Endothelial cell of umbilical vein (primary cell): ENCODE results near the gene SLTM. TPM values are rescaled to one million over a fixed set of nuclear protein-coding genes. Genes with fewer than 3 reads are reported as not detected.

Experiments
- BruUV-seq: library from RNA; stranded (reverse); fragments of 400-500 nt; replicated peaks from 2 replicates; lab custom pipeline; 2021; lab: Mats Ljungman, UMichigan
- CTCF ChIA-PET: fragments of 300-600, 350-600 bp; sonication (Branson Sonifier 250); formaldehyde crosslinking; loops from one replicate; lab custom pipeline; 2021; ENCODE audit warnings: antibody characterized with exemption, inconsistent platforms; lab: Charles Lee
- POLR2A ChIA-PET: fragments of 300-600, 350-600 bp; sonication (Branson Sonifier 250); formaldehyde crosslinking; loops from one replicate; lab custom pipeline; 2021; ENCODE audit warnings: antibody characterized with exemption, inconsistent platforms; lab: Charles Lee
- DNase-seq: peaks from one replicate; pipeline ENCODE4 v3.0.0-alpha.2; 2011; ENCODE audit warnings: low read depth, low spot score
- FAIRE-seq: peaks from 2 replicates; lab custom pipeline; 2011; peaks lifted over from hg19 to GRCh38; lab: Jason Lieb, UNC
- H2AFZ ChIP-seq: 2 replicates; pipeline ENCODE4 v1.6.0; 2012; ENCODE audit warnings: low read depth, low read length, control low read depth, inconsistent platforms
- H3K27ac ChIP-seq: 2 replicates; pipeline ENCODE4 v1.5.1; 2011; ENCODE audit warnings: low read depth, mild to moderate bottlenecking, control low read depth, low read length, moderate library complexity; ENCODE audit not compliant: insufficient read depth
- H3K27me3 ChIP-seq, 2 experiments: 2 replicates each; pipeline versions ENCODE4 v1.6.0 to v1.6.1; 2011; ENCODE audit warnings: low read length in 2 of 2, mixed read lengths in 1 of 2; ENCODE audit not compliant: control insufficient read depth in 2 of 2, insufficient read depth in 2 of 2
- H3K36me3 ChIP-seq, 2 experiments: 2 replicates in 1 of 2; 3 replicates in 1 of 2; pipeline ENCODE4 v1.5.1; 2011; ENCODE audit warnings: low read length in 2 of 2, mild to moderate bottlenecking in 1 of 2, moderate library complexity in 1 of 2; ENCODE audit not compliant: control insufficient read depth in 2 of 2, insufficient read depth in 2 of 2; ENCODE audit errors: extremely low read depth in 1 of 2
- H3K4me1 ChIP-seq: 3 replicates; pipeline ENCODE4 v1.5.1; 2011; ENCODE audit warnings: mild to moderate bottlenecking, low read length; ENCODE audit not compliant: control insufficient read depth, insufficient read depth; ENCODE audit errors: extremely low read depth
- H3K4me2 ChIP-seq: 2 replicates; pipeline ENCODE4 v1.6.1; 2011; ENCODE audit warnings: low read length, control low read depth, mixed read lengths; ENCODE audit not compliant: insufficient read depth
- H3K4me3 ChIP-seq, 3 experiments: fragments of 200-600 bp in 1 of 3; sonication (generic), shearing (Covaris generic) in 1 of 3; replicated peaks in 1 of 3; 2 replicates each; pipeline ENCODE4 v1.5.1; 2011 to 2016; ENCODE audit warnings: control low read depth in 3 of 3, low read length in 3 of 3, mild to moderate bottlenecking in 2 of 3, inconsistent platforms in 1 of 3, low read depth in 1 of 3, moderate library complexity in 1 of 3; ENCODE audit not compliant: insufficient read depth in 1 of 3
- H3K79me2 ChIP-seq: 2 replicates; pipeline ENCODE4 v1.6.0; 2012; ENCODE audit warnings: low read length, inconsistent platforms; ENCODE audit not compliant: control insufficient read depth, insufficient read depth
- H3K9ac ChIP-seq: replicated peaks from 2 replicates; pipeline ENCODE3; 2011; ENCODE audit warnings: low read length, control low read depth; ENCODE audit not compliant: insufficient read depth; ENCODE audit errors: extremely low read depth
- H3K9me1 ChIP-seq: replicated peaks from 3 replicates; pipeline ENCODE4 v1.6.0; 2011; ENCODE audit warnings: mild to moderate bottlenecking, low read length; ENCODE audit not compliant: control insufficient read depth, insufficient read depth; ENCODE audit errors: extremely low read depth
- H3K9me3 ChIP-seq: replicated peaks from 2 replicates; pipeline ENCODE4 v1.5.1; 2012; ENCODE audit warnings: low read length, inconsistent platforms; ENCODE audit not compliant: control insufficient read depth, insufficient read depth
- H4K20me1 ChIP-seq: replicated peaks from 2 replicates; pipeline ENCODE3; 2011; ENCODE audit warnings: mild to moderate bottlenecking, low read length; ENCODE audit not compliant: control insufficient read depth, insufficient read depth; ENCODE audit errors: extremely low read depth
- CTCF ChIP-seq, 2 donors: IDR thresholded peaks; 1 replicate in 1 of 2; 2 replicates in 1 of 2; pipeline ENCODE4 v1.5.1; 2011; ENCODE audit warnings: low read length in 2 of 2, mild to moderate bottlenecking in 2 of 2, moderate library complexity in 2 of 2, control low read depth in 1 of 2, inconsistent platforms in 1 of 2, low read depth in 1 of 2; ENCODE audit not compliant: insufficient read depth in 1 of 2; ENCODE audit errors: extremely low read depth in 1 of 2
- EZH2 ChIP-seq: IDR thresholded peaks from 2 replicates; pipeline ENCODE4 v1.6.1; 2012; ENCODE audit warnings: borderline replicate concordance, low read depth, mild to moderate bottlenecking, moderate library complexity, low read length, inconsistent platforms; ENCODE audit not compliant: severe bottlenecking
- FOS ChIP-seq: IDR thresholded peaks from 2 replicates; pipeline ENCODE4 v1.6.1; 2011; ENCODE audit warnings: mild to moderate bottlenecking, low read length, moderate library complexity, borderline replicate concordance; ENCODE audit not compliant: insufficient read depth
- GATA2 ChIP-seq: IDR thresholded peaks from 2 replicates; pipeline ENCODE4 v1.7.0; 2011; ENCODE audit warnings: low read depth, mild to moderate bottlenecking, moderate library complexity, mixed read lengths, low read length; ENCODE audit not compliant: insufficient read length, insufficient read depth
- JUN ChIP-seq: IDR thresholded peaks from 2 replicates; pipeline ENCODE4 v1.6.1; 2011; ENCODE audit warnings: borderline replicate concordance, low read depth; ENCODE audit not compliant: insufficient read length, insufficient read depth
- MAX ChIP-seq: IDR thresholded peaks from 2 replicates; pipeline ENCODE4 v1.6.1; 2011; ENCODE audit not compliant: insufficient read depth, insufficient read length
- MYC ChIP-seq: IDR thresholded peaks from one replicate; pipeline ENCODE4 v1.6.1; 2011; ENCODE audit warnings: mild to moderate bottlenecking, low read depth, low read length
- POLR2A ChIP-seq: IDR thresholded peaks from 2 replicates; pipeline ENCODE4 v1.6.1; 2012; ENCODE audit warnings: low read depth, mild to moderate bottlenecking, control low read depth, low read length
- POLR2AphosphoS5 ChIP-seq: IDR thresholded peaks from 2 replicates; pipeline ENCODE4 v1.6.1; 2012; ENCODE audit warnings: low read depth, mild to moderate bottlenecking, control low read depth, low read length, moderate library complexity; ENCODE audit not compliant: insufficient read depth
- dilution Hi-C: fragments of 300-500 bp; cut with MboI; formaldehyde crosslinking; loops from one replicate; pipeline ENCODE4 v1.15.0; 2019; ENCODE audit warnings: low sequenced_read_pairs; ENCODE audit not compliant: extremely low pct_ligation_motif_present
- intact Hi-C: fragments of 100-400 bp; cut with micrococcal nuclease; formaldehyde crosslinking; loops from one replicate; pipeline ENCODE4 v1.10.0; 2022
- polyA plus RNA-seq, 4 experiments: library from polyadenylated mRNA; depleted of rRNA in 3 of 4; stranded (reverse) in 3 of 4; unstranded in 1 of 4; fragments of >200 nt; gene quantifications; 2 replicates each; pipeline versions ENCODE4 v1.2.1 to v1.2.3, GENCODE V29; 2011 to 2012; ENCODE audit warnings: missing spikeins in 1 of 4
- total RNA-seq: library from RNA; stranded (reverse); gene quantifications from 2 replicates; pipeline ENCODE4 v1.2.3, GENCODE V29; 2021

Gene SLTM
- total and polyA plus RNA-seq, 2 donors (not counting 3 experiments of a cell fraction or from before 2014, with no cell fraction given) = 28.1 to 93.0 TPM

- Histone ChIP-seq H3K27ac (no peak overlapping the region), H3K36me3 (peaks cover 6 to 39% of the 10 kb centered on the region in 2 experiments), H2AFZ (no peak overlapping the region), H4K20me1 (peaks cover 3% of the 10 kb centered on the region), H3K27me3 (no peaks in the 10 kb centered on the region), H3K9me1 (no peaks in the 10 kb centered on the region), H3K4me2 (no peak overlapping the region), H3K79me2 (peaks cover 11% of the 10 kb centered on the region), H3K9ac (no peak overlapping the region), H3K4me1 (no peaks in the 10 kb centered on the region), H3K4me3 (no peak overlapping the region), H3K9me3 (no peaks in the 10 kb centered on the region)
- TF ChIP-seq POLR2AphosphoS5 (no peak), FOS (no peak), MAX (no peak), POLR2A (no peak), JUN (no peak), CTCF (IDR thresholded peaks at IDR 0.05; ENCODE audit: extremely low read depth in 1 of 2, insufficient read depth in 1 of 2, low read depth in 1 of 2, low read length in 2 of 2) (no peak), EZH2 (no peak), GATA2 (no peak), MYC (no peak)
- FAIRE-seq (no peak), DNase-seq (no peak)
- BruUV-seq = no TSS peak
- dilution Hi-C loops = no loop called here
- ChIA-PET POLR2A (interaction anchor here (0.5 kb wide), 1 partner anchor 629 kb away, joined by 5 read pairs; no protein-coding TSS in a partner anchor), CTCF (no interaction called here)
- intact Hi-C loops = no loop called here
Measured at GRCh38 chr15:58898150-58898680, 35.3 kb downstream of the SLTM start.
